Measurements from ENCODE around the gene MAP7D2. TPM values are rescaled to one million over a fixed set of nuclear protein-coding genes. Genes with fewer than 3 reads are reported as not detected.

The MAP7D2 gene
- total RNA-seq, 1 donor from 2014 or later, result 1.5 TPM

DNA sequence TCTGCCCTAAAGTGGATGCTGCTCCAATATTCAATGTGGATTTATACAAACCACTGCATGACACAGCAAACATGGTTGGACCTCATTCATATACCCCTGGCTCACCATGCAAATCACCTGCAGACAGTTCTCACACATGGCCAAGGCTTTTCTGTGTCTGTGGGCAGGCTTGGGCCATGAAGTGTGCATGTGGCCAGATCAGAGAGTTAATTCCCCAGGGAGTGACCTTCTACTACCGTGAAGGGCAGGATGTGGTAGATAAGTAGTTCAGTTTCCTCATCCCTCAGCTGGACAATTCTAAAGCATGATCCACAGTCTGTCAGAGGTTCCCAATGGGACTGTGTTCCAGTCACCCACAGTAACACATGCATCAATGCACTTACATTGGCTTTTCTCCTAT, 101.3 kb downstream of the MAP7D2 start:
- Mint-ChIP-seq H3K27me3 (no peaks in the 10 kb centered on the region), H3K9me3 (ENCODE audit: low read depth) (peaks cover 17% of the 10 kb centered on the region), H3K4me3 (ENCODE audit: low read depth) (no peak overlapping the region), H3K36me3 (ENCODE audit: insufficient read depth) (peaks cover 3% of the 10 kb centered on the region), H3K4me1 (ENCODE audit: low read depth) (no peaks in the 10 kb centered on the region), H3K27ac (no peak overlapping the region)
- DNase-seq (ENCODE audit: low spot score, unreplicated experiment), result no peak
- TF ChIP-seq, protein P1, sequence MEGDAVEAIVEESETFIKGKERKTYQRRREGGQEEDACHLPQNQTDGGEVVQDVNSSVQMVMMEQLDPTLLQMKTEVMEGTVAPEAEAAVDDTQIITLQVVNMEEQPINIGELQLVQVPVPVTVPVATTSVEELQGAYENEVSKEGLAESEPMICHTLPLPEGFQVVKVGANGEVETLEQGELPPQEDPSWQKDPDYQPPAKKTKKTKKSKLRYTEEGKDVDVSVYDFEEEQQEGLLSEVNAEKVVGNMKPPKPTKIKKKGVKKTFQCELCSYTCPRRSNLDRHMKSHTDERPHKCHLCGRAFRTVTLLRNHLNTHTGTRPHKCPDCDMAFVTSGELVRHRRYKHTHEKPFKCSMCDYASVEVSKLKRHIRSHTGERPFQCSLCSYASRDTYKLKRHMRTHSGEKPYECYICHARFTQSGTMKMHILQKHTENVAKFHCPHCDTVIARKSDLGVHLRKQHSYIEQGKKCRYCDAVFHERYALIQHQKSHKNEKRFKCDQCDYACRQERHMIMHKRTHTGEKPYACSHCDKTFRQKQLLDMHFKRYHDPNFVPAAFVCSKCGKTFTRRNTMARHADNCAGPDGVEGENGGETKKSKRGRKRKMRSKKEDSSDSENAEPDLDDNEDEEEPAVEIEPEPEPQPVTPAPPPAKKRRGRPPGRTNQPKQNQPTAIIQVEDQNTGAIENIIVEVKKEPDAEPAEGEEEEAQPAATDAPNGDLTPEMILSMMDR (IDR thresholded peaks at IDR 0.05; ENCODE audit: unreplicated experiment), result no peak

- no peak overlapping the region for H3K4me3 Mint-ChIP-seq (ENCODE audit: low read depth)
- H3K27ac Mint-ChIP-seq, result no peak overlapping the region
- H3K27me3 Mint-ChIP-seq, result no peaks in the 10 kb centered on the region
- H3K4me1 Mint-ChIP-seq (ENCODE audit: low read depth), result peaks cover 9% of the 10 kb centered on the region
- H3K9me3 Mint-ChIP-seq (ENCODE audit: low read depth), result peaks cover 14% of the 10 kb centered on the region
- H3K36me3 Mint-ChIP-seq (ENCODE audit: insufficient read depth), result peaks cover 3% of the 10 kb centered on the region
- TF ChIP-seq, protein P1 (IDR thresholded peaks at IDR 0.05; ENCODE audit: unreplicated experiment), result no peak
- DNase-seq (ENCODE audit: low spot score, unreplicated experiment), result no peak
Observed at GRCh38 chrX:20011608-20012007, 105.1 kb downstream of the MAP7D2 start.

GRCh38 chrX:20007962-20008622, 108.6 kb downstream of the MAP7D2 start:
- no peak for DNase-seq (ENCODE audit: low spot score, unreplicated experiment)
- H3K27me3 Mint-ChIP-seq, result no peaks in the 10 kb centered on the region
- H3K27ac Mint-ChIP-seq, result no peak overlapping the region
- TF ChIP-seq, protein P1 (IDR thresholded peaks at IDR 0.05; ENCODE audit: unreplicated experiment), result no peak
- no peaks in the 10 kb centered on the region for H3K36me3 Mint-ChIP-seq (ENCODE audit: insufficient read depth)
- H3K9me3 Mint-ChIP-seq (ENCODE audit: low read depth), result peaks cover 5% of the 10 kb centered on the region
- H3K4me1 Mint-ChIP-seq (ENCODE audit: low read depth), result peaks cover 9% of the 10 kb centered on the region
- no peak overlapping the region for H3K4me3 Mint-ChIP-seq (ENCODE audit: low read depth)

- Mint-ChIP-seq H3K4me1 (ENCODE audit: low read depth) (peaks cover 9% of the 10 kb centered on the region), H3K27me3 (no peaks in the 10 kb centered on the region), H3K27ac (no peak overlapping the region), H3K4me3 (ENCODE audit: low read depth) (no peak overlapping the region), H3K9me3 (ENCODE audit: low read depth) (peaks cover 2% of the 10 kb centered on the region), H3K36me3 (ENCODE audit: insufficient read depth) (no peaks in the 10 kb centered on the region)
- DNase-seq (ENCODE audit: low spot score, unreplicated experiment), result no peak
- TF ChIP-seq, protein P1 (IDR thresholded peaks at IDR 0.05; ENCODE audit: unreplicated experiment), result no peak
Observed at GRCh38 chrX:20005883-20006282, 110.8 kb downstream of the MAP7D2 start.

DNA sequence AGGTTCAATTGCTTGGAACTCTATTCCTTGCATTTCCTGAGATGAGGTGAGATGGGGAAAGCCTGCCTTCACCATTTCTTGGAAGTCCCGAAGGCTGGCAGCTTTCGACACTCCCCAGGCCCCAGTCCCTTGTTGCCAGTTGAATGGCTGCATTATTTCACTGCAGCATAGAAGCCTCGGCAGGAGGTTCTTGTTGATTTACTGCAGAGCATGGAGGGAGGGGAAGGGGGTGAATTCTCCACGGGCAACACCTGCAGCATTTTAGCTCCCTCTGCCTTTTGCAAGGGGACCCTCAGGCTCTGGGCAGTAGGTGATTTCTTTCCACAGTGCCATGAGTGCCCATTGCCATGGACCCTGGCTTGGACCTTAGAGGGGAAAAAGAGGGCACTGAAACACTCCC, 115.1 kb downstream of the MAP7D2 start:
- peaks cover under 1% of the 10 kb centered on the region for H3K4me1 Mint-ChIP-seq (ENCODE audit: low read depth)
- no peak overlapping the region for H3K27ac Mint-ChIP-seq
- peaks cover 4% of the 10 kb centered on the region for H3K9me3 Mint-ChIP-seq (ENCODE audit: low read depth)
- TF ChIP-seq, protein P1 (IDR thresholded peaks at IDR 0.05; ENCODE audit: unreplicated experiment), result no peak
- DNase-seq (ENCODE audit: low spot score, unreplicated experiment), result no peak
- H3K36me3 Mint-ChIP-seq (ENCODE audit: insufficient read depth), result no peaks in the 10 kb centered on the region
- no peaks in the 10 kb centered on the region for H3K27me3 Mint-ChIP-seq
- no peak overlapping the region for H3K4me3 Mint-ChIP-seq (ENCODE audit: low read depth)

Data from progenitor cell of endocrine pancreas (in vitro differentiated cells).